Stimulated activated naive CD8-positive, alpha-beta T cell treated with anti-CD3 and anti-CD28 coated beads, Interleukin-15, amount 100 ng/mL, for 72 hours (primary cell): ENCODE results near the gene NCOA5.

Source experiments
- ATAC-seq: fragments of 150-1000 bp; cut with Tn5 transposase; 2 replicates; pipeline ENCODE4 v1.10.0; 2021; ENCODE audit warnings: mild to moderate bottlenecking, moderate library complexity
- DNase-seq, 2 donors: peaks; one replicate each; pipeline ENCODE4 v3.0.0; 2021 to 2022
- H3K27ac Mint-ChIP-seq, 2 donors: one replicate each; pipeline ENCODE4 v1.8.0; 2022; ENCODE audit warnings: mild to moderate bottlenecking in 2 of 2, mixed read lengths in 2 of 2, moderate library complexity in 2 of 2
- H3K27me3 Mint-ChIP-seq: one replicate; pipeline ENCODE4 v1.8.0; 2022; ENCODE audit warnings: mixed read lengths
- H3K4me1 Mint-ChIP-seq: one replicate; pipeline ENCODE4 v1.8.0; 2022; ENCODE audit warnings: mild to moderate bottlenecking, mixed read lengths
- H3K4me3 Mint-ChIP-seq, 2 donors: one replicate each; pipeline ENCODE4 v1.8.0; 2022; ENCODE audit warnings: mild to moderate bottlenecking in 2 of 2, mixed read lengths in 2 of 2, moderate library complexity in 1 of 2
- H3K9me3 Mint-ChIP-seq, 2 donors: one replicate each; pipeline ENCODE4 v1.8.0; 2022; ENCODE audit warnings: mixed read lengths in 2 of 2

Gene NCOA5

DNA sequence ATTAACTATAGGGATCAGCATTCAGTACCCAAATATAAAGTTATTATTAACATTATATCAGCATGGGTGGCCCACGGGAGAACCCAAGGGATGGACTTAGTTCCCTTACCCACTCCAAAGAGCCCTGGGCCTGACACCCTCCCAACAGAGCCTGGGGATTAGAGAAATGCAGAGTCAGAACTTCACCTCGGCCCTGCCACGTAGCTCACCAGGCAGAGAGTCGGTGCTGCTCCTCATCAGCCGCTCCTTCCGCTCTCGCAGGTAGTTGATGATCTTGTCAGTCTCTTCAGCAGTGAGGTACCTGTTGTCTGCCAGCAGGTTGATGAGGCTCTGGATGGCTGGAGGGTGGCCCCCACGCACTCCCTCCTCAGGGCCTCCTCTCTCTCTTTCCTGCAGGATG, 26.6 kb downstream of the NCOA5 start:
- ATAC-seq (no peak), DNase-seq (no peak)
- Mint-ChIP-seq H3K27ac (peak overlapping the region in 1 of 2 donors; percentile 88), H3K4me1 (peaks cover 70% of the 10 kb centered on the region), H3K4me3 (peak overlapping the region in 1 of 2 donors; percentile 0), H3K27me3 (peaks cover 12% of the 10 kb centered on the region), H3K9me3 (no peaks in the 10 kb centered on the region)

DNA sequence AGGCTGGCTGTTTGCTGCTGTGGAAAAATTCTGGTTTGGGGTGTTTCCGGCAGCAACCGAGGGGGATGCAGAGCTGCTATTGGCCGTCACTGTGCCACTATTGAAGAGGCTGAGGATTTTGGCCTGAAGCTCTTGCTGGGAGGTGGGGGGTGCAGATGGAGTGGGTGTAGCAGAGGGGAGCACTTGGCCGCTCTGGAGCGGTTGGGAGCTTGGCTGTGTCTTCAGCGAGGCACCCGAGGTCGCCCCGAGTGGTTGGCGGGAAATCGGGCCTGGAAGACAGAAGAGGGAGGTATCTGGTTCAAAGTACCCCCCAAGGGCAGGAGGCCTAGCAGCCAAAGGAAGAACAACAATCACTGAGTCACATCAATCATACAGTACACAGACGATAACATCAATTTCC, 27.1 kb downstream of the NCOA5 start:
- peaks cover 18% of the 10 kb centered on the region for H3K27me3 Mint-ChIP-seq
- peaks cover 73% of the 10 kb centered on the region for H3K4me1 Mint-ChIP-seq
- H3K9me3 Mint-ChIP-seq = no peaks in the 10 kb centered on the region
- ATAC-seq (no peak), DNase-seq (no peak)
- H3K4me3 Mint-ChIP-seq = no peak overlapping the region
- H3K27ac Mint-ChIP-seq = no peak overlapping the region

DNA sequence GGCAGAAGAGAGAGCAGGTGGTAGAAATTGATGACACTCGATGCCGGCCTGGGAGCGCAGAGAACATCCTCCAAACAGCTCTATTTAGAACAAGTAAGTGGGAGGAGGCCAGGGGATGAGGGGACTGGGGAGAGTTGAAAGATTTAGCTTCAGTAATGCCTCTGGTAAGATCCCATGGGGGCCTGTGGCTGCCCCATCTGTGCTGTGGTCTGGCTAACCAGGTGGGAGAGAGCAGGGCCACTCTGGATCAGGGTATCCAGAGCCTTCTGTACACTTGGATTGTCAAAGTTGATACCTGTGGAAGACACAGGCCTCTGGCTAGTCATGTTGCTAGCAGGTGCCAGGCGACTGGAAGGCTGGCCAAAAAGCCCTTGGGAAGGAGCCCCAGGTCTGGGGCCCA, 27.6 kb downstream of the NCOA5 start:
- Mint-ChIP-seq H3K4me1 (peaks cover 73% of the 10 kb centered on the region), H3K27ac (no peak overlapping the region), H3K27me3 (peaks cover 22% of the 10 kb centered on the region), H3K4me3 (no peak overlapping the region), H3K9me3 (no peaks in the 10 kb centered on the region)
- no peak for DNase-seq
- ATAC-seq = no peak

GRCh38 chr20:46060975-46061374, 28.8 kb downstream of the NCOA5 start:
- H3K9me3 Mint-ChIP-seq = no peaks in the 10 kb centered on the region
- peak overlapping the region in 1 of 2 donors; percentile 16 for H3K27ac Mint-ChIP-seq
- H3K27me3 Mint-ChIP-seq = peaks cover 34% of the 10 kb centered on the region
- peaks cover 73% of the 10 kb centered on the region for H3K4me1 Mint-ChIP-seq
- DNase-seq = no peak
- no peak overlapping the region for H3K4me3 Mint-ChIP-seq
- no peak for ATAC-seq

- Mint-ChIP-seq H3K4me1 (peaks cover 71% of the 10 kb centered on the region), H3K27ac (peak overlapping the region in 1 of 2 donors; percentile 76), H3K4me3 (peak overlapping the region; percentile 33 to 35), H3K9me3 (no peaks in the 10 kb centered on the region), H3K27me3 (peaks cover 40% of the 10 kb centered on the region)
- DNase-seq (no peak), ATAC-seq (peak; percentile 43)
These were observed 29.4 kb downstream of the NCOA5 start for GRCh38 chr20:46060301-46060881.

GRCh38 chr20:46058599-46059281, 31.0 kb downstream of the NCOA5 start:
- ATAC-seq (peak; percentile 14), DNase-seq (no peak)
- Mint-ChIP-seq H3K4me1 (peaks cover 59% of the 10 kb centered on the region), H3K27me3 (peaks cover 48% of the 10 kb centered on the region), H3K27ac (no peak overlapping the region), H3K9me3 (no peaks in the 10 kb centered on the region), H3K4me3 (peak overlapping the region; percentile 53 to 58)

DNA sequence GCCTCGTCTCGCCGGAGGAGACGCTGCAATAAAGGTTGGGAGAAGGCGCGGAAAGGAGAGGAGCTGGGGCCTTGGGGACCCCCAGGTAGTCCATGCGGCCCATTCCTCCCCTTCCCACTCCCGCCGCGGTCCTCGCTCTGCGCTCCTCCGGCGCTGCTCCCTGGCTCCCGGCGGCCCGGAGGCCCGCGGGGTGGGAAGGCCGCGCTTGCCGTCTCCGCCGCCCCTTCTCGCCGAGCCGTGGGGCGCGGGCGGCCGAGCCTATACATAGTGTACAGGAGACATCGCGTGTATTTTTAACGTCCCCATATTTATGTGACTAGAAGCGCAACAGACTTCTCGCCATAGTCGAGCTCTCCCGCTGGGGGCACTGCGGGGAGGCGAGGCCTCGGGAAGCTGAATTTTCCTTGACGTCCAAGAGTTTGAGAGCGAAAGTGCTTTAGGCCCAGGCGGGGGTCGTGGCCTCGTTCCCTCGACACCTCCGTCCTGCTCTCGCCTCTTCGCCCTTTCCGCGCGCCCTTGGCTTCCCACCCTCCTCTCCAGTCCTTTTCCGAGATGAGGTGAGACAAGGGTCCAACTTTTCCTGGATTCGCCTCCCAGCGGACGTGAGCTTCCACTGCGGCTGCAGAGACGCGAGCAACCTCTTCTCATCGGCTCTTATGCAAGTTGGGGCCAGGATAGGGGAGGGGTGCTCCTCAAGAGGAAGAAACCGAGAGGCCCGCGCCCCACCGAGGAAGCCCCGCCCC, 31.7 kb downstream of the NCOA5 start:
- Mint-ChIP-seq H3K4me3 (peak overlapping the region; percentile 53 to 58), H3K9me3 (no peaks in the 10 kb centered on the region), H3K4me1 (peaks cover 53% of the 10 kb centered on the region), H3K27ac (no peak overlapping the region), H3K27me3 (peaks cover 48% of the 10 kb centered on the region)
- DNase-seq (peak in 1 of 2 donors; percentile 25), ATAC-seq (peak; percentile 57)

GRCh38 chr20:46056970-46057855, 32.5 kb downstream of the NCOA5 start:
- H3K4me1 Mint-ChIP-seq = peaks cover 46% of the 10 kb centered on the region
- DNase-seq = no peak

DNA sequence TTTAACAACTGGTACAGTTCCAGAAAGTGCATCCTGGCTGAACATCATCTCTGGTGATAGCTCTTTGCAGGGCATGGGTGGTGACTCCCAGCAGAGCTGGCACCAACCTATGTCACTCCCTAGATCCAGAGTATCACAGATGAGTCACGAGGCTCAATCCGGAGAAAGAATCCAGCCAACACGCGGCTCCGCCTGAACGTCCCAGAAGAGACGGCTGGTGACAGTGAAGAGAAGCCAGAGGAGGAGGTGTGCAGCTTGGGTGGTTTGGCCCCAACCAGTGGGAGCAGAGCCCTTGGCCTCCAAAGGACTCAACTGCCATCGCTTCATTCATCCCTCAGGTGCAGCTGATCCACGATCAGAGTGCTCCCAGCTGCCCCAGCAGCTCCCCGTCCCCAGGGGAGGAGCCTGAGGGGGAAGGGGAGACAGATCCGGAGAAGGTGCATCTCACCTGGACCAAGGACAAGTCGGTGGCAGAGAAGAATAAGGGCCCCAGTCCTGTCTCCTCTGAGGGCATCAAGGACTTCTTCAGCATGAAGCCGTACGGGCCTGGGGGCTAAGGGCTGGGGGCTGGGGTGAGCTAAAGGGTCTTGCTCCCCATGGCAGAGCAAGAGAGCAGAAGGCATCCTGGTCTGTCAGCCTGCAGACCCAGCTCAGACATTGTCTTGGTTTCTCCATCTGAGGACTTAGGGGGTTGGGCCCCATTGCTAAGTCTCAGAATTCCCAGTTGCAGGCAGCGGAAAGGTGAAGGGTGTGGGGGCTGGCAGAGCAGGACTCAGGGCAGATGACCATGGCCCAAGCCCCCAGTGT, 33.5 kb downstream of the NCOA5 start:
- Mint-ChIP-seq H3K9me3 (no peaks in the 10 kb centered on the region), H3K4me3 (no peak overlapping the region), H3K27me3 (peaks cover 52% of the 10 kb centered on the region), H3K4me1 (peaks cover 36% of the 10 kb centered on the region), H3K27ac (no peak overlapping the region)
- no peak for DNase-seq
- ATAC-seq = no peak

More at GRCh38 chr20:46056970-46057855, 32.5 kb downstream of the NCOA5 start:
- no peak for ATAC-seq
- no peaks in the 10 kb centered on the region for H3K9me3 Mint-ChIP-seq
- no peak overlapping the region for H3K4me3 Mint-ChIP-seq
- peaks cover 48% of the 10 kb centered on the region for H3K27me3 Mint-ChIP-seq
- H3K27ac Mint-ChIP-seq = no peak overlapping the region

DNA sequence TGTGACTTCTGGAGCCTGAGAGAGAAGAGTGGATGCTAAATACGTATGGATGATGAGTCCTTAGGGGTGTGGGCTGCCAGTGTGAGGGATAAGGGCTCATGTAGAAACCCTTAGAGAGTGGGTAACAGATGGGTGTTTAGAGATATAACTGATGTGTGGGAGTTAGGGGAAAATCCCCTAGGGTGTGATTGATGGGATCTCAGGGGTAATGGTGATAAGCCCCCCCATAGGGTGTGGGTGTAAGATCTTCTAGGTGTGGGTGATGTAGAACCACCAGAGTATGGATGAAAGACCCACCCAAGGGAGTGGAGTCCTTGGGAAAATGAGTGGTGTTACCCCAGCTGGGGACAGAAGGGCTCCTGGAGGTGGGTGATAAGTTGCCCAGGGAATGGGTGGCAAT, 34.5 kb downstream of the NCOA5 start:
- peaks cover 59% of the 10 kb centered on the region for H3K27me3 Mint-ChIP-seq
- ATAC-seq = no peak

DNA sequence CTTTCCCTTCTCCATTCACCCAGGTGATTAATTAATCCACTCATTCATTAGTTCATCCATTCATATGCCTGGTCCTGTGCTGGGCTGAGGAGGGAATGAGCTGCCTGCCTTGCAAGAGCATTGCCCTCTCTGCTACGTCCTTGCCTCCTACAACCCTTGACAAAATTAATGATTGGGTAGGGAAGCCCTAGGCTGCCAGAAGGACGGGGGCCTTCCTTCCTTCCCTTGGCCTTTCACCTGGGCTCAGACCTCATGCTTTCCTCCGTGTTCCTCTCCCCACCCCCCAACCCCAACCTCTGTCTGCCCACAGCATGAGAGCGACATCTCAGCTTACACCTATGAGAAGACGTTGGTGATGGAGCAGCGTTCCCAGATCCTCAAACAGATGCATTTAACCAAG, 35.2 kb downstream of the NCOA5 start:
- no peak overlapping the region for H3K27ac Mint-ChIP-seq
- H3K27me3 Mint-ChIP-seq = peaks cover 63% of the 10 kb centered on the region
- ATAC-seq (no peak), DNase-seq (no peak)
- H3K4me1 Mint-ChIP-seq = peaks cover 21% of the 10 kb centered on the region
- H3K4me3 Mint-ChIP-seq = no peak overlapping the region
- H3K9me3 Mint-ChIP-seq = no peaks in the 10 kb centered on the region

More for the DNA sequence above, 34.5 kb downstream of the NCOA5 start:
- DNase-seq = no peak
- H3K9me3 Mint-ChIP-seq = no peaks in the 10 kb centered on the region
- no peak overlapping the region for H3K27ac Mint-ChIP-seq
- no peak overlapping the region for H3K4me3 Mint-ChIP-seq
- H3K4me1 Mint-ChIP-seq = peaks cover 26% of the 10 kb centered on the region

- H3K9me3 Mint-ChIP-seq = no peaks in the 10 kb centered on the region
- no peak overlapping the region for H3K27ac Mint-ChIP-seq
- H3K4me3 Mint-ChIP-seq = no peak overlapping the region
- peaks cover 10% of the 10 kb centered on the region for H3K4me1 Mint-ChIP-seq
- H3K27me3 Mint-ChIP-seq = peaks cover 54% of the 10 kb centered on the region
- no peak for ATAC-seq
- no peak for DNase-seq
These were observed 36.3 kb downstream of the NCOA5 start for GRCh38 chr20:46053416-46053815.

- Mint-ChIP-seq H3K27ac (no peak overlapping the region), H3K27me3 (peaks cover 51% of the 10 kb centered on the region), H3K4me3 (no peak overlapping the region), H3K9me3 (no peaks in the 10 kb centered on the region), H3K4me1 (peaks cover 6% of the 10 kb centered on the region)
- no peak for DNase-seq
- ATAC-seq = no peak
These were observed 38.0 kb downstream of the NCOA5 start for GRCh38 chr20:46051556-46052308.

GRCh38 chr20:46050885-46051284, 38.9 kb downstream of the NCOA5 start:
- Mint-ChIP-seq H3K27me3 (peaks cover 50% of the 10 kb centered on the region), H3K4me3 (no peak overlapping the region), H3K27ac (peak overlapping the region in 1 of 2 donors; percentile 13), H3K4me1 (peaks cover 6% of the 10 kb centered on the region), H3K9me3 (no peaks in the 10 kb centered on the region)
- ATAC-seq (no peak), DNase-seq (no peak)
